Skeletal muscle tissue (tissue), 4 donors: ENCODE measurements around the gene CD68. TPM values are rescaled to one million over a fixed set of nuclear protein-coding genes. Genes with fewer than 3 reads are reported as not detected.
A peak's percentile ranks its signal among the peaks of the same experiment; 100 is the strongest.

Experiments
- H3K27ac ChIP-seq: one replicate; pipeline ENCODE4 v1.7.0; 2013; ENCODE audit warnings: mild to moderate bottlenecking, low read depth, low read length, inconsistent platforms
- H3K27me3 ChIP-seq, 3 donors: one replicate each; pipeline ENCODE4 v1.7.0; 2013; ENCODE audit warnings: low read length in 3 of 3; ENCODE audit not compliant: control insufficient read depth in 3 of 3, insufficient read depth in 3 of 3
- H3K36me3 ChIP-seq, 3 donors: one replicate each; pipeline ENCODE4 v1.7.0; 2013; ENCODE audit warnings: low read length in 3 of 3; ENCODE audit not compliant: control insufficient read depth in 3 of 3, insufficient read depth in 3 of 3
- H3K4me1 ChIP-seq, 3 donors: one replicate each; pipeline ENCODE4 v1.7.0; 2013; ENCODE audit warnings: low read length in 3 of 3, mild to moderate bottlenecking in 3 of 3; ENCODE audit not compliant: control insufficient read depth in 3 of 3, insufficient read depth in 3 of 3
- H3K4me3 ChIP-seq, 3 donors: one replicate each; pipeline ENCODE4 v1.7.0; 2013; ENCODE audit warnings: low read length in 3 of 3
- H3K9ac ChIP-seq, 3 donors: one replicate each; pipeline ENCODE4 v1.7.0; 2013; ENCODE audit warnings: low read length in 3 of 3, mild to moderate bottlenecking in 3 of 3, moderate library complexity in 2 of 3, low read depth in 1 of 3
- H3K9me3 ChIP-seq, 3 donors: one replicate each; pipeline ENCODE4 v1.7.0; 2013; ENCODE audit warnings: low read length in 3 of 3; ENCODE audit not compliant: control insufficient read depth in 3 of 3
- total RNA-seq: library from RNA; depleted of rRNA; stranded (reverse); fragments of >200 nt; gene quantifications from one replicate; pipeline ENCODE4 v1.2.3, GENCODE V29; 2014
- donor health status: Osteomylitis.

Gene CD68
- total RNA-seq, 1 donor from 2014 or later = 4.2 TPM

- Histone ChIP-seq H3K4me1 (peaks cover 39 to 46% (median 41%) of the 10 kb centered on the region in 3 donors), H3K27me3 (no peaks in the 10 kb centered on the region), H3K9me3 (no peaks in the 10 kb centered on the region), H3K36me3 (peaks cover 50 to 60% (median 50%) of the 10 kb centered on the region in 3 donors), H3K27ac (peak overlapping the region; percentile 99), H3K4me3 (peak overlapping the region; percentile 79 to 93 (median 92)), H3K9ac (peak overlapping the region; percentile 96 to 98 (median 98))
Measured at GRCh38 chr17:7572588-7573323, 6.7 kb upstream of the CD68 start.

- peak overlapping the region; percentile 96 to 98 (median 98) for H3K9ac ChIP-seq
- peak overlapping the region; percentile 79 to 93 (median 92) for H3K4me3 ChIP-seq
- H3K4me1 ChIP-seq = peaks cover 41 to 50% (median 41%) of the 10 kb centered on the region in 3 donors
- H3K27ac ChIP-seq = peak overlapping the region; percentile 99
- H3K9me3 ChIP-seq = no peaks in the 10 kb centered on the region
- H3K36me3 ChIP-seq = peaks cover 57 to 67% (median 57%) of the 10 kb centered on the region in 3 donors
- H3K27me3 ChIP-seq = no peaks in the 10 kb centered on the region
Measured at GRCh38 chr17:7573324-7574080, 5.9 kb upstream of the CD68 start.

- Histone ChIP-seq H3K4me1 (peaks cover 45 to 58% (median 46%) of the 10 kb centered on the region in 3 donors), H3K27me3 (no peaks in the 10 kb centered on the region), H3K9ac (peak overlapping the region; percentile 72 to 98 (median 74)), H3K36me3 (peaks cover 62 to 70% (median 63%) of the 10 kb centered on the region in 3 donors), H3K4me3 (peak overlapping the region; percentile 73 to 93 (median 92)), H3K27ac (peak overlapping the region; percentile 99), H3K9me3 (no peaks in the 10 kb centered on the region)
Measured at GRCh38 chr17:7574176-7574953, 5.1 kb upstream of the CD68 start.

GRCh38 chr17:7575481-7575883, 4.0 kb upstream of the CD68 start:
- peak overlapping the region in 1 of 3 donors; percentile 58 for H3K9ac ChIP-seq
- no peak overlapping the region for H3K4me3 ChIP-seq
- H3K27ac ChIP-seq = peak overlapping the region; percentile 36
- H3K36me3 ChIP-seq = peaks cover 55 to 59% (median 59%) of the 10 kb centered on the region in 3 donors
- no peaks in the 10 kb centered on the region for H3K27me3 ChIP-seq
- H3K9me3 ChIP-seq = no peaks in the 10 kb centered on the region
- H3K4me1 ChIP-seq = peaks cover 56 to 69% (median 58%) of the 10 kb centered on the region in 3 donors

- no peaks in the 10 kb centered on the region for H3K9me3 ChIP-seq
- H3K9ac ChIP-seq = no peak overlapping the region
- H3K27ac ChIP-seq = peak overlapping the region; percentile 36
- H3K4me3 ChIP-seq = no peak overlapping the region
- peaks cover 60 to 73% (median 61%) of the 10 kb centered on the region in 3 donors for H3K4me1 ChIP-seq
- no peaks in the 10 kb centered on the region for H3K27me3 ChIP-seq
- peaks cover 50 to 54% (median 54%) of the 10 kb centered on the region in 3 donors for H3K36me3 ChIP-seq
Measured at GRCh38 chr17:7575959-7576358, 3.5 kb upstream of the CD68 start.

- Histone ChIP-seq H3K4me3 (no peak overlapping the region), H3K9me3 (no peaks in the 10 kb centered on the region), H3K9ac (peak overlapping the region in 1 of 3 donors; percentile 41), H3K4me1 (peaks cover 61 to 79% (median 62%) of the 10 kb centered on the region in 3 donors), H3K27me3 (no peaks in the 10 kb centered on the region), H3K36me3 (peaks cover 46 to 50% (median 49%) of the 10 kb centered on the region in 3 donors), H3K27ac (peak overlapping the region; percentile 36)
Measured at GRCh38 chr17:7576432-7576937, 3.0 kb upstream of the CD68 start.

- H3K27ac ChIP-seq = no peak overlapping the region
- no peak overlapping the region for H3K4me3 ChIP-seq
- no peak overlapping the region for H3K9ac ChIP-seq
- no peaks in the 10 kb centered on the region for H3K27me3 ChIP-seq
- H3K4me1 ChIP-seq = peaks cover 63 to 82% (median 65%) of the 10 kb centered on the region in 3 donors
- no peaks in the 10 kb centered on the region for H3K9me3 ChIP-seq
- peaks cover 46 to 50% (median 48%) of the 10 kb centered on the region in 3 donors for H3K36me3 ChIP-seq
Measured at GRCh38 chr17:7577327-7578199, 1.9 kb upstream of the CD68 start.

GRCh38 chr17:7579834-7580603, 581 bp downstream of the CD68 start:
- peaks cover 40 to 41% (median 40%) of the 10 kb centered on the region in 3 donors for H3K36me3 ChIP-seq
- H3K4me1 ChIP-seq = peaks cover 65 to 87% (median 65%) of the 10 kb centered on the region in 3 donors
- H3K27me3 ChIP-seq = no peaks in the 10 kb centered on the region
- no peaks in the 10 kb centered on the region for H3K9me3 ChIP-seq
- H3K27ac ChIP-seq = peak overlapping the region; percentile 89
- H3K9ac ChIP-seq = peak overlapping the region; percentile 58 to 75 (median 71)
- H3K4me3 ChIP-seq = peak overlapping the region; percentile 52 to 64 (median 54)
